Prostate gland (tissue), 2 donors: ENCODE results near the gene LAT.

ENCODE experiments used
- POLR2A ChIP-seq: fragments of 450-650 bp; IDR thresholded peaks from one replicate; pipeline ENCODE4 v1.6.1; 2016; ENCODE audit warnings: antibody characterized with exemption, mild to moderate bottlenecking
- TF ChIP-seq, protein P1 (sequence below), 4 experiments: fragments of 200-600 bp in 2 of 4; fragments of 450-650 bp in 2 of 4; sonication (generic) in 2 of 4; IDR thresholded peaks; 1 replicate in 3 of 4; 2 replicates in 1 of 4; pipeline ENCODE4 v1.5.1; 2016 to 2019; ENCODE audit warnings: antibody characterized with exemption in 4 of 4, mild to moderate bottlenecking in 2 of 4, moderate library complexity in 2 of 4

DNA sequence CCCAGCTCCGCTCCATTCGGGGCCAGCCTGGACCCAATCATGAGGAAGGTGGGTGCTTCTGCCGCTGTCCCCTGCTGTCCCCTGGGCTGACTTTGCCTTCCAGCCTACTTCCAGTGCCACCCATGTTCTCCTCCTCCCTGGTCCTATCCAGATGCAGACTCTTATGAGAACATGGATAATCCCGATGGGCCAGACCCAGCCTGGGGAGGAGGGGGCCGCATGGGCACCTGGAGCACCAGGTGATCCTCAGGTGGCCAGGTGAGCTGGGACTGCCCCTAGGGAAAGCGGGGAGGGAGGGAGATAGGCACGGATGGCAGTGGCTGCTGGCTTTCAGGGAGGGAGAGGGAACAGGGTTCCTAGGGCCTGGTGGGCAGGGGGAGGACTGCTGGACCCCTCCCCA is 46.1 kb upstream of the LAT start:
- no peak for TF ChIP-seq POLR2A
- TF ChIP-seq, protein P1, sequence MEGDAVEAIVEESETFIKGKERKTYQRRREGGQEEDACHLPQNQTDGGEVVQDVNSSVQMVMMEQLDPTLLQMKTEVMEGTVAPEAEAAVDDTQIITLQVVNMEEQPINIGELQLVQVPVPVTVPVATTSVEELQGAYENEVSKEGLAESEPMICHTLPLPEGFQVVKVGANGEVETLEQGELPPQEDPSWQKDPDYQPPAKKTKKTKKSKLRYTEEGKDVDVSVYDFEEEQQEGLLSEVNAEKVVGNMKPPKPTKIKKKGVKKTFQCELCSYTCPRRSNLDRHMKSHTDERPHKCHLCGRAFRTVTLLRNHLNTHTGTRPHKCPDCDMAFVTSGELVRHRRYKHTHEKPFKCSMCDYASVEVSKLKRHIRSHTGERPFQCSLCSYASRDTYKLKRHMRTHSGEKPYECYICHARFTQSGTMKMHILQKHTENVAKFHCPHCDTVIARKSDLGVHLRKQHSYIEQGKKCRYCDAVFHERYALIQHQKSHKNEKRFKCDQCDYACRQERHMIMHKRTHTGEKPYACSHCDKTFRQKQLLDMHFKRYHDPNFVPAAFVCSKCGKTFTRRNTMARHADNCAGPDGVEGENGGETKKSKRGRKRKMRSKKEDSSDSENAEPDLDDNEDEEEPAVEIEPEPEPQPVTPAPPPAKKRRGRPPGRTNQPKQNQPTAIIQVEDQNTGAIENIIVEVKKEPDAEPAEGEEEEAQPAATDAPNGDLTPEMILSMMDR (IDR thresholded peaks at IDR 0.05), result no peak
